NCI-H1048 (cell line): ENCODE results near the gene KRTAP10-12.
"Not testable (repeated sequence)": the region's sequence is repeated elsewhere in the genome, so short reads cannot be mapped to it uniquely, and the experiment has no call there.

ENCODE experiments used
- DNase-seq: peaks from one replicate; lab custom pipeline; 2025; lab: John Stamatoyannopoulos, UW

Gene KRTAP10-12

GRCh38 chr21:44670642-44671432 is 26.1 kb upstream of the KRTAP10-12 start:
- DNase-seq, result no peak

- DNase-seq, result no peak
These were observed 25.1 kb upstream of the KRTAP10-12 start for GRCh38 chr21:44671911-44672310.

- no peak for DNase-seq
These were observed 19.1 kb upstream of the KRTAP10-12 start for GRCh38 chr21:44677881-44678280.

GRCh38 chr21:44681152-44681551 is 15.8 kb upstream of the KRTAP10-12 start:
- DNase-seq, result no peak

GRCh38 chr21:44681861-44682579 is 15.0 kb upstream of the KRTAP10-12 start, which contains the start of gene KRTAP12-1:
TSS of gene KRTAP12-1 (minus strand) at chr21:44682163. CDS start at chr21:44682123, 40 bp downstream.
- DNase-seq, result no peak

GRCh38 chr21:44682580-44683151 is 14.3 kb upstream of the KRTAP10-12 start:
- DNase-seq, result no peak

- no peak for DNase-seq
These were observed 12.9 kb upstream of the KRTAP10-12 start for GRCh38 chr21:44684077-44684476.

GRCh38 chr21:44684483-44684882 is 12.5 kb upstream of the KRTAP10-12 start:
- no peak for DNase-seq

- DNase-seq, result not testable (repeated sequence)
These were observed 11.9 kb upstream of the KRTAP10-12 start for GRCh38 chr21:44685050-44685449.

- DNase-seq, result no peak
These were observed 10.8 kb upstream of the KRTAP10-12 start for GRCh38 chr21:44686000-44686781.

- DNase-seq, result no peak
These were observed 10.0 kb upstream of the KRTAP10-12 start for GRCh38 chr21:44686843-44687561.

GRCh38 chr21:44687671-44688070 is 9.3 kb upstream of the KRTAP10-12 start:
- no peak for DNase-seq

GRCh38 chr21:44689740-44690139 is 7.2 kb upstream of the KRTAP10-12 start:
- not testable (repeated sequence) for DNase-seq

- no peak for DNase-seq
These were observed 5.3 kb upstream of the KRTAP10-12 start for GRCh38 chr21:44691686-44692085.

- no peak for DNase-seq
These were observed 4.0 kb upstream of the KRTAP10-12 start for GRCh38 chr21:44692798-44693512.

- DNase-seq, result no peak
These were observed 2.2 kb upstream of the KRTAP10-12 start for GRCh38 chr21:44694776-44695175.

GRCh38 chr21:44695184-44695583 is 1.8 kb upstream of the KRTAP10-12 start:
- DNase-seq, result no peak

- DNase-seq, result no peak
These were observed 1.3 kb upstream of the KRTAP10-12 start for GRCh38 chr21:44695641-44696040.

GRCh38 chr21:44696572-44696971 is 400 bp upstream of the KRTAP10-12 start:
- no peak for DNase-seq

- no peak for DNase-seq
These were observed 1.1 kb downstream of the KRTAP10-12 start for GRCh38 chr21:44697811-44698734.
